CD4-positive, alpha-beta memory T cell (primary cell): ENCODE data around the gene ADAMTSL1. TPM values are rescaled to one million over a fixed set of nuclear protein-coding genes. Genes with fewer than 3 reads are reported as not detected.

ENCODE experiments used
- CTCF ChIA-PET: fragments of 350-600 bp; sonication (Branson Sonifier 250); formaldehyde crosslinking; loops from one replicate; lab custom pipeline; 2021; ENCODE audit warnings: inconsistent platforms; ENCODE audit not compliant: partially characterized antibody; lab: Charles Lee
- POLR2A ChIA-PET: fragments of 350-600 bp; sonication (Branson Sonifier 250); formaldehyde crosslinking; loops from one replicate; lab custom pipeline; 2021; ENCODE audit not compliant: partially characterized antibody; lab: Charles Lee
- DNase-seq, 5 donors: peaks; one replicate each; pipeline versions ENCODE4 v3.0.0 to v3.0.0-alpha.2; 2020 to 2022; ENCODE audit warnings: mixed read lengths in 1 of 5
- H3K27ac ChIP-seq: one replicate; pipeline ENCODE4 v1.7.0; 2013; ENCODE audit warnings: low read depth, low read length
- H3K27me3 ChIP-seq: 2 replicates; pipeline ENCODE4 v1.7.0; 2013; ENCODE audit warnings: mild to moderate bottlenecking, low read length, moderate library complexity; ENCODE audit not compliant: insufficient read depth
- H3K36me3 ChIP-seq: 2 replicates; pipeline ENCODE4 v1.7.0; 2013; ENCODE audit warnings: mild to moderate bottlenecking, low read length, moderate library complexity; ENCODE audit not compliant: insufficient read depth
- H3K4me1 ChIP-seq: 2 replicates; pipeline ENCODE4 v1.7.0; 2013; ENCODE audit warnings: mild to moderate bottlenecking, low read length, moderate library complexity; ENCODE audit not compliant: insufficient read depth
- H3K4me3 ChIP-seq, 2 donors: one replicate each; pipeline ENCODE4 v1.7.0; 2013; ENCODE audit warnings: low read length in 2 of 2, mild to moderate bottlenecking in 1 of 2
- H3K9me3 ChIP-seq, 2 donors: one replicate each; pipeline ENCODE4 v1.7.0; 2013; ENCODE audit warnings: low read length in 2 of 2, control low read depth in 1 of 2; ENCODE audit not compliant: control insufficient read depth in 1 of 2
- H3K27ac Mint-ChIP-seq, 7 donors: one replicate each; pipeline ENCODE4 v1.8.0; 2020 to 2021; ENCODE audit warnings: mixed read lengths in 7 of 7, mild to moderate bottlenecking in 6 of 7, inconsistent platforms in 3 of 7, moderate library complexity in 3 of 7
- H3K27me3 Mint-ChIP-seq, 2 donors: one replicate each; pipeline ENCODE4 v1.8.0; 2020 to 2021; ENCODE audit warnings: mixed read lengths in 2 of 2
- H3K36me3 Mint-ChIP-seq, 2 donors: one replicate each; pipeline ENCODE4 v1.8.0; 2020 to 2021; ENCODE audit warnings: mixed read lengths in 2 of 2, inconsistent platforms in 1 of 2, mild to moderate bottlenecking in 1 of 2
- H3K4me1 Mint-ChIP-seq, 4 donors: one replicate each; pipeline ENCODE4 v1.8.0; 2020 to 2021; ENCODE audit warnings: mixed read lengths in 4 of 4, mild to moderate bottlenecking in 1 of 4
- H3K4me3 Mint-ChIP-seq, 8 donors: one replicate each; pipeline ENCODE4 v1.8.0; 2020 to 2021; ENCODE audit warnings: mixed read lengths in 8 of 8, mild to moderate bottlenecking in 7 of 8, moderate library complexity in 6 of 8, inconsistent platforms in 3 of 8
- H3K9me3 Mint-ChIP-seq, 8 donors: one replicate each; pipeline ENCODE4 v1.8.0; 2020 to 2021; ENCODE audit warnings: mixed read lengths in 8 of 8, mild to moderate bottlenecking in 5 of 8, inconsistent platforms in 3 of 8, moderate library complexity in 1 of 8
- intact Hi-C: fragments of 100-400 bp; cut with micrococcal nuclease; formaldehyde crosslinking; loops from one replicate; pipeline ENCODE4 v1.15.1; 2023
- polyA plus RNA-seq, 2 donors: library from polyadenylated mRNA; unstranded; fragments of 300-500 nt; fragmentation: Illumina TruSeq; gene quantifications; one replicate each; pipeline ENCODE4 v1.2.3, GENCODE V29; 2021
- total RNA-seq, 2 experiments: library from RNA; stranded (reverse); gene quantifications; one replicate each; pipeline ENCODE4 v1.2.3, GENCODE V29; 2021

ADAMTSL1 gene
- total and polyA plus RNA-seq, 4 experiments from 2014 or later, result not detected

- H3K4me3 ChIP-seq, result no peak overlapping the region
- Mint-ChIP-seq H3K4me3 (no peak overlapping the region), H3K4me1 (no peaks in the 10 kb centered on the region), H3K36me3 (no peaks in the 10 kb centered on the region), H3K9me3 (no peaks in the 10 kb centered on the region), H3K27me3 (peaks cover 1 to 5% of the 10 kb centered on the region in 2 donors), H3K27ac (no peak overlapping the region)
- DNase-seq, result no peak
- no peaks in the 10 kb centered on the region for H3K9me3 ChIP-seq
- POLR2A ChIA-PET, result no interaction called here
- intact Hi-C loops, result no loop called here
- H3K36me3 ChIP-seq, result no peaks in the 10 kb centered on the region
- H3K4me1 ChIP-seq, result no peaks in the 10 kb centered on the region
- no peaks in the 10 kb centered on the region for H3K27me3 ChIP-seq
- H3K27ac ChIP-seq, result no peak overlapping the region
- CTCF ChIA-PET, result no interaction called here
These were observed 446.5 kb downstream of the ADAMTSL1 start for GRCh38 chr9:18920141-18921084.

- Mint-ChIP-seq H3K27me3 (peaks cover 1 to 5% of the 10 kb centered on the region in 2 donors), H3K4me1 (no peaks in the 10 kb centered on the region), H3K27ac (no peak overlapping the region), H3K4me3 (no peak overlapping the region), H3K9me3 (no peaks in the 10 kb centered on the region), H3K36me3 (no peaks in the 10 kb centered on the region)
- CTCF ChIA-PET, result no interaction called here
- intact Hi-C loops, result no loop called here
- no peak for DNase-seq
- Histone ChIP-seq H3K36me3 (no peaks in the 10 kb centered on the region), H3K4me3 (no peak overlapping the region), H3K4me1 (no peaks in the 10 kb centered on the region), H3K27ac (no peak overlapping the region), H3K27me3 (no peaks in the 10 kb centered on the region), H3K9me3 (no peaks in the 10 kb centered on the region)
- POLR2A ChIA-PET, result no interaction called here
These were observed 447.6 kb downstream of the ADAMTSL1 start for GRCh38 chr9:18921366-18922075.

GRCh38 chr9:18922161-18922885, 448.4 kb downstream of the ADAMTSL1 start:
- Mint-ChIP-seq H3K4me3 (no peak overlapping the region), H3K4me1 (no peaks in the 10 kb centered on the region), H3K27me3 (peaks cover 1 to 3% of the 10 kb centered on the region in 2 donors), H3K9me3 (no peaks in the 10 kb centered on the region), H3K27ac (no peak overlapping the region), H3K36me3 (no peaks in the 10 kb centered on the region)
- Histone ChIP-seq H3K4me3 (no peak overlapping the region), H3K27ac (no peak overlapping the region), H3K27me3 (no peaks in the 10 kb centered on the region), H3K36me3 (no peaks in the 10 kb centered on the region), H3K9me3 (no peaks in the 10 kb centered on the region), H3K4me1 (no peaks in the 10 kb centered on the region)
- no peak for DNase-seq
- ChIA-PET CTCF (no interaction called here), POLR2A (no interaction called here)
- intact Hi-C loops, result no loop called here

- no peaks in the 10 kb centered on the region for H3K9me3 Mint-ChIP-seq
- no peaks in the 10 kb centered on the region for H3K36me3 Mint-ChIP-seq
- peaks cover 0 to 1% of the 10 kb centered on the region in 2 donors for H3K27me3 Mint-ChIP-seq
- Histone ChIP-seq H3K27me3 (no peaks in the 10 kb centered on the region), H3K9me3 (no peaks in the 10 kb centered on the region), H3K27ac (no peak overlapping the region), H3K36me3 (no peaks in the 10 kb centered on the region), H3K4me1 (no peaks in the 10 kb centered on the region), H3K4me3 (no peak overlapping the region)
- no peak overlapping the region for H3K4me3 Mint-ChIP-seq
- no peak overlapping the region for H3K27ac Mint-ChIP-seq
- intact Hi-C loops, result no loop called here
- H3K4me1 Mint-ChIP-seq, result no peaks in the 10 kb centered on the region
- DNase-seq, result no peak
- ChIA-PET CTCF (no interaction called here), POLR2A (no interaction called here)
These were observed 449.2 kb downstream of the ADAMTSL1 start for GRCh38 chr9:18923167-18923566.

- H3K4me3 ChIP-seq, result no peak overlapping the region
- DNase-seq, result no peak
- no peaks in the 10 kb centered on the region for H3K36me3 ChIP-seq
- Mint-ChIP-seq H3K9me3 (no peaks in the 10 kb centered on the region), H3K4me3 (no peak overlapping the region), H3K4me1 (no peaks in the 10 kb centered on the region), H3K36me3 (no peaks in the 10 kb centered on the region), H3K27ac (no peak overlapping the region), H3K27me3 (peaks cover 0 to 1% of the 10 kb centered on the region in 2 donors)
- H3K27ac ChIP-seq, result no peak overlapping the region
- H3K9me3 ChIP-seq, result no peaks in the 10 kb centered on the region
- intact Hi-C loops, result no loop called here
- H3K4me1 ChIP-seq, result no peaks in the 10 kb centered on the region
- H3K27me3 ChIP-seq, result no peaks in the 10 kb centered on the region
- ChIA-PET CTCF (no interaction called here), POLR2A (no interaction called here)
These were observed 449.9 kb downstream of the ADAMTSL1 start for GRCh38 chr9:18923671-18924430.

- POLR2A ChIA-PET, result no interaction called here
- intact Hi-C loops, result no loop called here
- H3K27ac Mint-ChIP-seq, result no peak overlapping the region
- no peak overlapping the region for H3K27ac ChIP-seq
- no peaks in the 10 kb centered on the region for H3K27me3 Mint-ChIP-seq
- no peak overlapping the region for H3K4me3 Mint-ChIP-seq
- no peaks in the 10 kb centered on the region for H3K27me3 ChIP-seq
- no peaks in the 10 kb centered on the region for H3K36me3 Mint-ChIP-seq
- no peaks in the 10 kb centered on the region for H3K9me3 Mint-ChIP-seq
- no peaks in the 10 kb centered on the region for H3K9me3 ChIP-seq
- DNase-seq, result no peak
- H3K4me1 Mint-ChIP-seq, result no peaks in the 10 kb centered on the region
- H3K36me3 ChIP-seq, result no peaks in the 10 kb centered on the region
- H3K4me1 ChIP-seq, result no peaks in the 10 kb centered on the region
- CTCF ChIA-PET, result no interaction called here
- no peak overlapping the region for H3K4me3 ChIP-seq
These were observed 451.9 kb downstream of the ADAMTSL1 start for GRCh38 chr9:18925880-18926279.
